Measurements from ENCODE around the gene TMEM101. TPM values are rescaled to one million over a fixed set of nuclear protein-coding genes. Genes with fewer than 3 reads are reported as not detected.
A peak's percentile ranks its signal among the peaks of the same experiment; 100 is the strongest.
"Not testable (repeated sequence)": the region's sequence is repeated elsewhere in the genome, so short reads cannot be mapped to it uniquely, and the experiment has no call there.

Gene TMEM101
- total RNA-seq, 5 donors from 2014 or later (not counting 1 experiment from before 2014, with no cell fraction given), result 13.4 to 32.4 (median 26.6) TPM

GRCh38 chr17:43999024-43999423 is 15.7 kb downstream of the TMEM101 start:
- Histone ChIP-seq H3K4me1 (ENCODE audit: control insufficient read depth in 1 of 2, extremely low read depth in 1 of 2, insufficient read depth in 2 of 2, low read length in 2 of 2) (peaks cover 0 to 9% of the 10 kb centered on the region in 2 experiments), H3K9me3 (no peaks in the 10 kb centered on the region), H3K27ac (ENCODE audit: low read length) (no peak overlapping the region), H3K27me3 (replicated peaks in 1 of 2; ENCODE audit: control insufficient read depth in 2 of 2, extremely low read depth in 1 of 2, insufficient read depth in 2 of 2, low read length in 1 of 2) (peaks cover 0 to 49% of the 10 kb centered on the region in 2 experiments), H3K4me3 (ENCODE audit: control insufficient read depth in 1 of 2, extremely low read depth in 1 of 2, low read length in 1 of 2) (no peak overlapping the region), H3K36me3 (ENCODE audit: control insufficient read depth in 2 of 2, extremely low read depth in 1 of 2, insufficient read depth in 1 of 2, low read length in 1 of 2) (no peaks in the 10 kb centered on the region)
- Mint-ChIP-seq H3K4me1 (peaks cover 0 to 9% (median 0%) of the 10 kb centered on the region in 3 donors), H3K36me3 (no peaks in the 10 kb centered on the region), H3K27me3 (peaks cover 7 to 19% of the 10 kb centered on the region in 2 donors), H3K9me3 (no peaks in the 10 kb centered on the region), H3K4me3 (no peak overlapping the region), H3K27ac (no peak overlapping the region)
- CTCF ChIA-PET, result interaction anchor here in 1 of 2 donors (0.6 kb wide), 1 partner anchor 19 kb away, joined by 3 read pairs; no protein-coding TSS in a partner anchor
- DNase-seq, result no peak
- POLR2A ChIA-PET, result interaction anchor here (0.6 to 0.8 kb wide), 3 partner anchors 8 to 143 kb away, joined by 3 to 4 read pairs (median 3); no protein-coding TSS in a partner anchor
- ATAC-seq (replicated peaks in 1 of 4), result no peak
- WGBS (ENCODE audit: insufficient coverage), result 91% methylated on average over 4 of the region's 4 CpGs

GRCh38 chr17:43998552-43998951 is 16.2 kb downstream of the TMEM101 start:
- ATAC-seq (replicated peaks in 1 of 4) (no peak), DNase-seq (no peak)
- Mint-ChIP-seq H3K4me1 (peaks cover 0 to 8% (median 0%) of the 10 kb centered on the region in 3 donors), H3K27ac (no peak overlapping the region), H3K27me3 (peaks cover 7 to 19% of the 10 kb centered on the region in 2 donors), H3K36me3 (no peaks in the 10 kb centered on the region), H3K9me3 (no peaks in the 10 kb centered on the region), H3K4me3 (no peak overlapping the region)
- ChIA-PET POLR2A (interaction anchor here (0.6 kb wide), 2 partner anchors 13 to 144 kb away, joined by 3 to 4 read pairs; no protein-coding TSS in a partner anchor), CTCF (interaction anchor here in 1 of 2 donors (0.6 kb wide), 1 partner anchor 19 kb away, joined by 3 read pairs; no protein-coding TSS in a partner anchor)
- 100% methylated on average over 1 of the region's 3 CpGs for WGBS (ENCODE audit: insufficient coverage)
- no peaks in the 10 kb centered on the region for H3K9me3 ChIP-seq
- no peak overlapping the region for H3K27ac ChIP-seq (ENCODE audit: low read length)
- H3K4me3 ChIP-seq (ENCODE audit: control insufficient read depth in 1 of 2, extremely low read depth in 1 of 2, low read length in 1 of 2), result no peak overlapping the region
- H3K36me3 ChIP-seq (ENCODE audit: control insufficient read depth in 2 of 2, extremely low read depth in 1 of 2, insufficient read depth in 1 of 2, low read length in 1 of 2), result no peaks in the 10 kb centered on the region
- H3K4me1 ChIP-seq (ENCODE audit: control insufficient read depth in 1 of 2, extremely low read depth in 1 of 2, insufficient read depth in 2 of 2, low read length in 2 of 2), result peaks cover 0 to 9% of the 10 kb centered on the region in 2 experiments
- H3K27me3 ChIP-seq (replicated peaks in 1 of 2; ENCODE audit: control insufficient read depth in 2 of 2, extremely low read depth in 1 of 2, insufficient read depth in 2 of 2, low read length in 1 of 2), result peaks cover 0 to 53% of the 10 kb centered on the region in 2 experiments

- H3K4me1 Mint-ChIP-seq; DNase-seq; H3K4me1 ChIP-seq (ENCODE audit: control insufficient read depth in 1 of 2, extremely low read depth in 1 of 2, insufficient read depth in 2 of 2, low read length in 2 of 2); H3K4me3 Mint-ChIP-seq; H3K4me3 ChIP-seq (ENCODE audit: control insufficient read depth in 1 of 2, extremely low read depth in 1 of 2, low read length in 1 of 2); H3K27ac Mint-ChIP-seq; H3K9me3 Mint-ChIP-seq; H3K9me3 ChIP-seq; H3K27ac ChIP-seq (ENCODE audit: low read length); ATAC-seq (replicated peaks in 1 of 4); H3K36me3 Mint-ChIP-seq; POLR2A ChIA-PET; H3K36me3 ChIP-seq (ENCODE audit: control insufficient read depth in 2 of 2, extremely low read depth in 1 of 2, insufficient read depth in 1 of 2, low read length in 1 of 2): not testable (repeated sequence)
- H3K27me3 ChIP-seq (replicated peaks in 1 of 2; ENCODE audit: control insufficient read depth in 2 of 2, extremely low read depth in 1 of 2, insufficient read depth in 2 of 2, low read length in 1 of 2), result peaks cover 0 to 60% of the 10 kb centered on the region in 2 experiments
- peaks cover 7 to 19% of the 10 kb centered on the region in 2 donors for H3K27me3 Mint-ChIP-seq
- WGBS (ENCODE audit: insufficient coverage), result 91% methylated on average over 4 of the region's 5 CpGs
- CTCF ChIA-PET, result interaction anchor here in 1 of 2 donors (0.7 kb wide), 1 partner anchor 119 kb away, joined by 3 read pairs; no protein-coding TSS in a partner anchor
Measured at GRCh38 chr17:43997180-43997579, 17.6 kb downstream of the TMEM101 start.

GRCh38 chr17:43995150-43995471 is 19.7 kb downstream of the TMEM101 start:
- Mint-ChIP-seq H3K4me1 (peaks cover 0 to 8% (median 0%) of the 10 kb centered on the region in 3 donors), H3K9me3 (no peaks in the 10 kb centered on the region), H3K36me3 (no peaks in the 10 kb centered on the region), H3K27me3 (peaks cover 7 to 19% of the 10 kb centered on the region in 2 donors), H3K27ac (no peak overlapping the region), H3K4me3 (no peak overlapping the region)
- no peaks in the 10 kb centered on the region for H3K36me3 ChIP-seq (ENCODE audit: control insufficient read depth in 2 of 2, extremely low read depth in 1 of 2, insufficient read depth in 1 of 2, low read length in 1 of 2)
- ChIA-PET CTCF (interaction anchor here in 1 of 2 donors (0.7 kb wide), 1 partner anchor 86 kb away, joined by 3 read pairs; no protein-coding TSS in a partner anchor), POLR2A (no interaction called here)
- no peak for DNase-seq
- H3K4me1 ChIP-seq (ENCODE audit: control insufficient read depth in 1 of 2, extremely low read depth in 1 of 2, insufficient read depth in 2 of 2, low read length in 2 of 2), result peaks cover 0 to 9% of the 10 kb centered on the region in 2 experiments
- no peak overlapping the region for H3K4me3 ChIP-seq (ENCODE audit: control insufficient read depth in 1 of 2, extremely low read depth in 1 of 2, low read length in 1 of 2)
- WGBS (ENCODE audit: insufficient coverage), result no CpG with 5 or more reads among the region's 12 CpGs
- H3K27ac ChIP-seq (ENCODE audit: low read length), result no peak overlapping the region
- H3K27me3 ChIP-seq (replicated peaks in 1 of 2; ENCODE audit: control insufficient read depth in 2 of 2, extremely low read depth in 1 of 2, insufficient read depth in 2 of 2, low read length in 1 of 2), result peaks cover 0 to 50% of the 10 kb centered on the region in 2 experiments
- no peak for ATAC-seq (replicated peaks in 1 of 4)
- H3K9me3 ChIP-seq, result no peaks in the 10 kb centered on the region

GRCh38 chr17:43994272-43995149 is 20.3 kb downstream of the TMEM101 start:
- CTCF ChIA-PET, result interaction anchor here in 1 of 2 donors (1.7 kb wide), 1 partner anchor 51 kb away, joined by 11 read pairs; the partner anchor contains the start of gene PPY
- Mint-ChIP-seq H3K36me3 (no peaks in the 10 kb centered on the region), H3K4me1 (peaks cover 0 to 8% (median 0%) of the 10 kb centered on the region in 3 donors), H3K27me3 (peaks cover 7 to 19% of the 10 kb centered on the region in 2 donors), H3K27ac (no peak overlapping the region), H3K9me3 (no peaks in the 10 kb centered on the region), H3K4me3 (peak overlapping the region in 1 of 3 donors; percentile 13)
- 12% methylated on average over 40 of the region's 52 CpGs for WGBS (ENCODE audit: insufficient coverage)
- no peaks in the 10 kb centered on the region for H3K9me3 ChIP-seq
- peak overlapping the region in 1 of 2 donors; percentile 26 for H3K4me3 ChIP-seq (ENCODE audit: control insufficient read depth in 1 of 2, extremely low read depth in 1 of 2, low read length in 1 of 2)
- POLR2A ChIA-PET, result no interaction called here
- DNase-seq, result peak; percentile 22 to 78 (median 55)
- no peaks in the 10 kb centered on the region for H3K36me3 ChIP-seq (ENCODE audit: control insufficient read depth in 2 of 2, extremely low read depth in 1 of 2, insufficient read depth in 1 of 2, low read length in 1 of 2)
- H3K27me3 ChIP-seq (replicated peaks in 1 of 2; ENCODE audit: control insufficient read depth in 2 of 2, extremely low read depth in 1 of 2, insufficient read depth in 2 of 2, low read length in 1 of 2), result peaks cover 0 to 48% of the 10 kb centered on the region in 2 experiments
- peak; percentile 52 to 94 (median 89) for ATAC-seq (replicated peaks in 1 of 4)
- peaks cover 0 to 9% of the 10 kb centered on the region in 2 experiments for H3K4me1 ChIP-seq (ENCODE audit: control insufficient read depth in 1 of 2, extremely low read depth in 1 of 2, insufficient read depth in 2 of 2, low read length in 2 of 2)
- no peak overlapping the region for H3K27ac ChIP-seq (ENCODE audit: low read length)

- H3K27ac Mint-ChIP-seq, result no peak overlapping the region
- POLR2A ChIA-PET, result no interaction called here
- H3K4me3 Mint-ChIP-seq, result no peak overlapping the region
- Histone ChIP-seq H3K4me1 (ENCODE audit: control insufficient read depth in 1 of 2, extremely low read depth in 1 of 2, insufficient read depth in 2 of 2, low read length in 2 of 2) (peaks cover 0 to 9% of the 10 kb centered on the region in 2 experiments), H3K4me3 (ENCODE audit: control insufficient read depth in 1 of 2, extremely low read depth in 1 of 2, low read length in 1 of 2) (no peak overlapping the region), H3K36me3 (ENCODE audit: control insufficient read depth in 2 of 2, extremely low read depth in 1 of 2, insufficient read depth in 1 of 2, low read length in 1 of 2) (no peaks in the 10 kb centered on the region), H3K27ac (ENCODE audit: low read length) (no peak overlapping the region), H3K27me3 (replicated peaks in 1 of 2; ENCODE audit: control insufficient read depth in 2 of 2, extremely low read depth in 1 of 2, insufficient read depth in 2 of 2, low read length in 1 of 2) (peaks cover 2 to 43% of the 10 kb centered on the region in 2 experiments), H3K9me3 (no peaks in the 10 kb centered on the region)
- H3K9me3 Mint-ChIP-seq, result no peaks in the 10 kb centered on the region
- CTCF ChIA-PET, result no interaction called here
- peaks cover 12 to 28% of the 10 kb centered on the region in 2 donors for H3K27me3 Mint-ChIP-seq
- no peaks in the 10 kb centered on the region for H3K36me3 Mint-ChIP-seq
- H3K4me1 Mint-ChIP-seq, result peaks cover 0 to 8% (median 0%) of the 10 kb centered on the region in 3 donors
- DNase-seq, result no peak
- 93% methylated on average over 7 of the region's 14 CpGs for WGBS (ENCODE audit: insufficient coverage)
- ATAC-seq (replicated peaks in 1 of 4), result no peak
Measured at GRCh38 chr17:43992641-43993040, 22.1 kb downstream of the TMEM101 start.

Measured in T-cell (primary cell).